Loucy (cell line): Measurements from ENCODE around the gene COL8A1.

Experiments used
- EZH2phosphoT487 ChIP-seq: fragments of 200-600 bp; IDR thresholded peaks from 2 replicates; pipeline ENCODE4 v1.6.1; 2018; ENCODE audit warnings: antibody characterized with exemption, mild to moderate bottlenecking, moderate library complexity, borderline replicate concordance
- TF ChIP-seq, protein P1 (sequence below): fragments of 200-600 bp; sonication (generic); conservative IDR thresholded peaks from 2 replicates; pipeline ENCODE4 v1.5.1; 2014; ENCODE audit warnings: mild to moderate bottlenecking, antibody characterized with exemption, low read length

GRCh38 chr3:99678023-99678422, 39.6 kb downstream of the COL8A1 start:
- TF ChIP-seq, protein P1, sequence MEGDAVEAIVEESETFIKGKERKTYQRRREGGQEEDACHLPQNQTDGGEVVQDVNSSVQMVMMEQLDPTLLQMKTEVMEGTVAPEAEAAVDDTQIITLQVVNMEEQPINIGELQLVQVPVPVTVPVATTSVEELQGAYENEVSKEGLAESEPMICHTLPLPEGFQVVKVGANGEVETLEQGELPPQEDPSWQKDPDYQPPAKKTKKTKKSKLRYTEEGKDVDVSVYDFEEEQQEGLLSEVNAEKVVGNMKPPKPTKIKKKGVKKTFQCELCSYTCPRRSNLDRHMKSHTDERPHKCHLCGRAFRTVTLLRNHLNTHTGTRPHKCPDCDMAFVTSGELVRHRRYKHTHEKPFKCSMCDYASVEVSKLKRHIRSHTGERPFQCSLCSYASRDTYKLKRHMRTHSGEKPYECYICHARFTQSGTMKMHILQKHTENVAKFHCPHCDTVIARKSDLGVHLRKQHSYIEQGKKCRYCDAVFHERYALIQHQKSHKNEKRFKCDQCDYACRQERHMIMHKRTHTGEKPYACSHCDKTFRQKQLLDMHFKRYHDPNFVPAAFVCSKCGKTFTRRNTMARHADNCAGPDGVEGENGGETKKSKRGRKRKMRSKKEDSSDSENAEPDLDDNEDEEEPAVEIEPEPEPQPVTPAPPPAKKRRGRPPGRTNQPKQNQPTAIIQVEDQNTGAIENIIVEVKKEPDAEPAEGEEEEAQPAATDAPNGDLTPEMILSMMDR: no peak
- TF ChIP-seq EZH2phosphoT487: no peak
